Measurements from ENCODE around the gene SLC45A1.

DNA sequence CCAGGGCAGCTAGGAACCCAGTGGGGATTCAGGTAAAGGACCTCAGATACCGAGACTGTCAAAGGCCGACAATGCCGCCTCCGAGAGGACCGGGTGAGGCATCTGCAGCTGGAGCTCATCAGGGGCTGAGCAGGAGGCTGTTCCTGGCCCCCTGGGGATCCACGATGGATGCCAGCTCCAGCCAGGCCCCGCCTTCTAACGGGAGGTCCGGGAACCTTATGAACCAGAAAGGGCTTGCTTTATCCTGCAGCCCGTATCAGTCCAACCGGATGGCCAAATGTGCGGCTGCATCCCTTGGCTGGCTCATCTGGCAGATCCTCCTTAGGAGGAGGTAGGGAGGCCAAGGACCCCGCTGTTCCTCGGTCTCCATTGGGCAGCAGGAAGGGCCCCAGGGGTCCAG, 32.0 kb downstream of the SLC45A1 start:
- TF ChIP-seq POLR2AphosphoS5 (IDR thresholded peaks at IDR 0.05; ENCODE audit: low read depth, low read length) = no peak
- no peak for TF ChIP-seq CTCF (IDR thresholded peaks at IDR 0.05 in 2 of 3, conservative IDR thresholded peaks at IDR 0.05 in 1 of 3; ENCODE audit: borderline replicate concordance in 1 of 3, insufficient read depth in 1 of 3, low read depth in 2 of 3, low read length in 2 of 3)
- TF ChIP-seq YY1 (IDR thresholded peaks at IDR 0.05; ENCODE audit: extremely low read depth, insufficient replicate concordance, low read depth, low read length) = no peak
- no peak for TF ChIP-seq MAX (IDR thresholded peaks at IDR 0.05)
- no peak for TF ChIP-seq POLR2A (IDR thresholded peaks at IDR 0.05; ENCODE audit: borderline replicate concordance, extremely low read depth, insufficient read depth, insufficient read length)
- no peak for TF ChIP-seq ELF1 (IDR thresholded peaks at IDR 0.05; ENCODE audit: borderline replicate concordance, low read depth)
- TF ChIP-seq EZH2 (IDR thresholded peaks at IDR 0.05) = no peak
- TF ChIP-seq FOSL1 (IDR thresholded peaks at IDR 0.05; ENCODE audit: low read depth) = no peak

All from HCT116 (cell line).